CD14-positive monocyte (primary cell): ENCODE results near the gene LDLRAD4. TPM values are rescaled to one million over a fixed set of nuclear protein-coding genes. Genes with fewer than 3 reads are reported as not detected.
A peak's percentile ranks its signal among the peaks of the same experiment; 100 is the strongest.

Experiments used
- DNase-seq, 3 donors: peaks; one replicate each; pipeline ENCODE4 v3.0.0-alpha.2; 2011 to 2022
- H2AFZ ChIP-seq: 2 replicates; pipeline ENCODE4 v1.6.0; 2012; ENCODE audit warnings: mild to moderate bottlenecking, low read depth, low read length, inconsistent platforms; ENCODE audit not compliant: insufficient read depth, poor library complexity, severe bottlenecking
- H3K27ac ChIP-seq, 2 donors: 1 replicate in 1 of 2; 2 replicates in 1 of 2; pipeline ENCODE4 v1.5.1; 2012 to 2013; ENCODE audit warnings: low read length in 2 of 2, control low read depth in 1 of 2, inconsistent platforms in 1 of 2, low read depth in 1 of 2, mild to moderate bottlenecking in 1 of 2
- H3K27me3 ChIP-seq, 2 donors: one replicate each; pipeline versions ENCODE4 v1.6.0 to v1.6.1; 2011 to 2013; ENCODE audit warnings: low read length in 2 of 2; ENCODE audit not compliant: control insufficient read depth in 2 of 2, insufficient read depth in 2 of 2
- H3K36me3 ChIP-seq, 2 donors: replicated peaks in 1 of 2; 1 replicate in 1 of 2; 2 replicates in 1 of 2; pipeline versions ENCODE4 v1.5.1 to v1.6.1; 2012 to 2013; ENCODE audit warnings: low read length in 2 of 2, control low read depth in 1 of 2, inconsistent platforms in 1 of 2, mild to moderate bottlenecking in 1 of 2; ENCODE audit not compliant: insufficient read depth in 2 of 2, control insufficient read depth in 1 of 2
- H3K4me1 ChIP-seq, 2 donors: 1 replicate in 1 of 2; 2 replicates in 1 of 2; pipeline versions ENCODE4 v1.5.1 to v1.6.1; 2012 to 2013; ENCODE audit warnings: low read length in 2 of 2, control low read depth in 1 of 2, inconsistent platforms in 1 of 2, mild to moderate bottlenecking in 1 of 2, moderate library complexity in 1 of 2; ENCODE audit not compliant: insufficient read depth in 2 of 2, control insufficient read depth in 1 of 2
- H3K4me2 ChIP-seq: replicated peaks from 2 replicates; pipeline ENCODE3; 2012; ENCODE audit warnings: low read length, moderate library complexity, mild to moderate bottlenecking; ENCODE audit not compliant: poor library complexity, severe bottlenecking; ENCODE audit errors: extremely low read depth
- H3K4me3 ChIP-seq, 3 experiments: fragments of 200-600 bp in 1 of 3; sonication (generic) in 1 of 3; replicated peaks in 1 of 3; 1 replicate in 2 of 3; 2 replicates in 1 of 3; pipeline ENCODE4 v1.5.1; 2011 to 2013; ENCODE audit warnings: low read length in 3 of 3, mild to moderate bottlenecking in 3 of 3, control low read depth in 2 of 3, low read depth in 2 of 3, inconsistent platforms in 1 of 3, moderate library complexity in 1 of 3
- H3K79me2 ChIP-seq: 2 replicates; pipeline ENCODE4 v1.6.0; 2012; ENCODE audit warnings: mild to moderate bottlenecking, control low read depth, inconsistent platforms, low read length, moderate library complexity; ENCODE audit not compliant: insufficient read depth
- H3K9ac ChIP-seq: 2 replicates; pipeline ENCODE4 v1.6.0; 2017; ENCODE audit warnings: low read length, mild to moderate bottlenecking; ENCODE audit not compliant: insufficient read depth, poor library complexity, severe bottlenecking
- H3K9me3 ChIP-seq, 2 donors: replicated peaks in 1 of 2; 1 replicate in 1 of 2; 2 replicates in 1 of 2; pipeline versions ENCODE4 v1.5.1 to v1.6.1; 2012 to 2013; ENCODE audit warnings: low read length in 2 of 2, control low read depth in 1 of 2; ENCODE audit not compliant: control insufficient read depth in 1 of 2, insufficient read depth in 1 of 2
- H4K20me1 ChIP-seq: 2 replicates; pipeline ENCODE4 v1.6.0; 2012; ENCODE audit warnings: mild to moderate bottlenecking, low read length, control low read depth, moderate library complexity; ENCODE audit not compliant: insufficient read depth
- H3K27ac Mint-ChIP-seq, 7 donors: one replicate each; pipeline ENCODE4 v1.8.0; 2020; ENCODE audit warnings: mild to moderate bottlenecking in 7 of 7, mixed read lengths in 7 of 7, moderate library complexity in 6 of 7, inconsistent platforms in 2 of 7
- H3K27me3 Mint-ChIP-seq, 3 donors: one replicate each; pipeline ENCODE4 v1.8.0; 2021 to 2022; ENCODE audit warnings: low read depth in 3 of 3, mild to moderate bottlenecking in 3 of 3, mixed read lengths in 3 of 3, moderate library complexity in 3 of 3, inconsistent platforms in 1 of 3
- H3K36me3 Mint-ChIP-seq, 2 donors: one replicate each; pipeline ENCODE4 v1.8.0; 2020; ENCODE audit warnings: mixed read lengths in 2 of 2, inconsistent platforms in 1 of 2, mild to moderate bottlenecking in 1 of 2
- H3K4me1 Mint-ChIP-seq: one replicate; pipeline ENCODE4 v1.8.0; 2020; ENCODE audit warnings: mild to moderate bottlenecking, mixed read lengths
- H3K4me3 Mint-ChIP-seq, 2 donors: one replicate each; pipeline ENCODE4 v1.8.0; 2020; ENCODE audit warnings: mild to moderate bottlenecking in 2 of 2, mixed read lengths in 2 of 2, moderate library complexity in 1 of 2
- H3K9me3 Mint-ChIP-seq, 7 donors: one replicate each; pipeline ENCODE4 v1.8.0; 2020 to 2022; ENCODE audit warnings: mixed read lengths in 7 of 7, mild to moderate bottlenecking in 6 of 7, moderate library complexity in 6 of 7, inconsistent platforms in 2 of 7
- CTCF ChIP-seq: fragments of 200-600 bp; IDR thresholded peaks from one replicate; pipeline ENCODE4 v1.8.0; 2022; ENCODE audit warnings: antibody characterized with exemption, mild to moderate bottlenecking
- WGBS: methylation state at CpG from one replicate; pipeline ENCODE4 v1.1.5; 2013; ENCODE audit warnings: missing lambda C conversion rate; ENCODE audit not compliant: insufficient coverage; 5-methylcytosine and 5-hydroxymethylcytosine counted together
- intact Hi-C, 2 donors: fragments of 100-400 bp; cut with micrococcal nuclease; formaldehyde crosslinking; loops; one replicate each; pipeline versions ENCODE4 v1.15.0 to v1.15.1; 2023
- polyA plus RNA-seq, 3 donors: library from polyadenylated mRNA; depleted of rRNA in 1 of 3; unstranded in 2 of 3; stranded (reverse) in 1 of 3; fragments of 300-500 nt in 2 of 3; fragments of >200 nt in 1 of 3; fragmentation: Illumina TruSeq in 2 of 3; gene quantifications; 1 replicate in 2 of 3; 2 replicates in 1 of 3; pipeline ENCODE4 v1.2.3, GENCODE V29; 2012 to 2021

Gene LDLRAD4
- polyA plus RNA-seq, 3 donors: 13.5 to 15.4 (median 13.8) TPM

DNA sequence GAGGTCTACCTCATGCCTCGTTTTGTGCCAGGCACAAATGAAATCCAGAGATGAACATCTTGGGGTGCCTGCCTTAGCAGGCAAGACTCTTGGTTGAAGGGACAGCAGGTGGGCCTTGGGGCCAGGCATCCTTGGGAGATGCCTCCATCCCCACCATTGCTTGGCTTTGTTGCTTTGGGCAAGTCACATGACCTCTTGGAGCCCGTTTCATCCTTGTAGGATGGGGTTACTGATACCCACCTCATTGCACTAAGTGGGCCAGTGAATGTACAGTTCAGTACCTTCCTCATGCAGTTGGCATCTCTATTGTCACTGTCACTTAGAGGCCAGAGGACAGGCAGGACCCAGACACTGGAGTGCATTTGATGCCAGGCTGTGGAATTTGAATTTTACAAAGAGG, 195.5 kb downstream of the LDLRAD4 start:
- TF ChIP-seq CTCF: no peak
- Mint-ChIP-seq H3K9me3 (peaks cover 4 to 19% (median 12%) of the 10 kb centered on the region in 7 donors), H3K27me3 (peaks cover 0 to 2% (median 0%) of the 10 kb centered on the region in 3 donors), H3K4me3 (no peak overlapping the region), H3K27ac (peak overlapping the region in 1 of 7 donors; percentile 54), H3K4me1 (peaks cover 11% of the 10 kb centered on the region), H3K36me3 (peaks cover 0 to 4% of the 10 kb centered on the region in 2 donors)
- no peak for DNase-seq
- no peaks in the 10 kb centered on the region for H3K27me3 ChIP-seq
- no peak overlapping the region for H3K4me2 ChIP-seq
- WGBS: 75% methylated on average over 1 of the region's 2 CpGs
- peaks cover 5 to 10% of the 10 kb centered on the region in 2 donors for H3K9me3 ChIP-seq
- H3K27ac ChIP-seq: no peak overlapping the region
- no peak overlapping the region for H3K4me3 ChIP-seq
- no peaks in the 10 kb centered on the region for H3K36me3 ChIP-seq
- no peak overlapping the region for H3K9ac ChIP-seq
- peaks cover 0 to 7% of the 10 kb centered on the region in 2 donors for H3K4me1 ChIP-seq
- H2AFZ ChIP-seq: no peak overlapping the region
- H3K79me2 ChIP-seq: no peaks in the 10 kb centered on the region
- H4K20me1 ChIP-seq: peaks cover 8% of the 10 kb centered on the region
- intact Hi-C loops: no loop called here

- H3K79me2 ChIP-seq: no peaks in the 10 kb centered on the region
- no peaks in the 10 kb centered on the region for H3K27me3 ChIP-seq
- H3K27me3 Mint-ChIP-seq: peaks cover 0 to 2% (median 0%) of the 10 kb centered on the region in 3 donors
- no peak overlapping the region for H3K4me2 ChIP-seq
- H2AFZ ChIP-seq: no peak overlapping the region
- H3K9me3 Mint-ChIP-seq: peaks cover 4 to 19% (median 12%) of the 10 kb centered on the region in 7 donors
- no peak overlapping the region for H3K4me3 ChIP-seq
- no peak overlapping the region for H3K9ac ChIP-seq
- peaks cover 11% of the 10 kb centered on the region for H3K4me1 Mint-ChIP-seq
- peaks cover 0 to 4% of the 10 kb centered on the region in 2 donors for H3K36me3 Mint-ChIP-seq
- intact Hi-C loops: no loop called here
- peaks cover 5 to 10% of the 10 kb centered on the region in 2 donors for H3K9me3 ChIP-seq
- no peak overlapping the region for H3K27ac Mint-ChIP-seq
- H3K27ac ChIP-seq: no peak overlapping the region
- DNase-seq: no peak
- peaks cover 0 to 7% of the 10 kb centered on the region in 2 donors for H3K4me1 ChIP-seq
- WGBS: 80% methylated on average over 1 of the region's 4 CpGs
- no peak for TF ChIP-seq CTCF
- H4K20me1 ChIP-seq: peaks cover 8% of the 10 kb centered on the region
- no peaks in the 10 kb centered on the region for H3K36me3 ChIP-seq
- no peak overlapping the region for H3K4me3 Mint-ChIP-seq
Measured at GRCh38 chr18:13414521-13414920, 196.0 kb downstream of the LDLRAD4 start.
